ENCODE data around the gene TMEM40.
"Not testable (repeated sequence)": the region's sequence is repeated elsewhere in the genome, so short reads cannot be mapped to it uniquely, and the experiment has no call there.

TMEM40 gene

GRCh38 chr3:12798559-12799179, 39.6 kb upstream of the TMEM40 start:
- TF ChIP-seq, protein P1, sequence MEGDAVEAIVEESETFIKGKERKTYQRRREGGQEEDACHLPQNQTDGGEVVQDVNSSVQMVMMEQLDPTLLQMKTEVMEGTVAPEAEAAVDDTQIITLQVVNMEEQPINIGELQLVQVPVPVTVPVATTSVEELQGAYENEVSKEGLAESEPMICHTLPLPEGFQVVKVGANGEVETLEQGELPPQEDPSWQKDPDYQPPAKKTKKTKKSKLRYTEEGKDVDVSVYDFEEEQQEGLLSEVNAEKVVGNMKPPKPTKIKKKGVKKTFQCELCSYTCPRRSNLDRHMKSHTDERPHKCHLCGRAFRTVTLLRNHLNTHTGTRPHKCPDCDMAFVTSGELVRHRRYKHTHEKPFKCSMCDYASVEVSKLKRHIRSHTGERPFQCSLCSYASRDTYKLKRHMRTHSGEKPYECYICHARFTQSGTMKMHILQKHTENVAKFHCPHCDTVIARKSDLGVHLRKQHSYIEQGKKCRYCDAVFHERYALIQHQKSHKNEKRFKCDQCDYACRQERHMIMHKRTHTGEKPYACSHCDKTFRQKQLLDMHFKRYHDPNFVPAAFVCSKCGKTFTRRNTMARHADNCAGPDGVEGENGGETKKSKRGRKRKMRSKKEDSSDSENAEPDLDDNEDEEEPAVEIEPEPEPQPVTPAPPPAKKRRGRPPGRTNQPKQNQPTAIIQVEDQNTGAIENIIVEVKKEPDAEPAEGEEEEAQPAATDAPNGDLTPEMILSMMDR (IDR thresholded peaks at IDR 0.05; ENCODE audit: low read depth, low read length, missing control alignments) = no peak
- no peak for DNase-seq (ENCODE audit: low read depth)
- no peak overlapping the region for H3K4me3 ChIP-seq (ENCODE audit: low read depth, low read length)

DNA sequence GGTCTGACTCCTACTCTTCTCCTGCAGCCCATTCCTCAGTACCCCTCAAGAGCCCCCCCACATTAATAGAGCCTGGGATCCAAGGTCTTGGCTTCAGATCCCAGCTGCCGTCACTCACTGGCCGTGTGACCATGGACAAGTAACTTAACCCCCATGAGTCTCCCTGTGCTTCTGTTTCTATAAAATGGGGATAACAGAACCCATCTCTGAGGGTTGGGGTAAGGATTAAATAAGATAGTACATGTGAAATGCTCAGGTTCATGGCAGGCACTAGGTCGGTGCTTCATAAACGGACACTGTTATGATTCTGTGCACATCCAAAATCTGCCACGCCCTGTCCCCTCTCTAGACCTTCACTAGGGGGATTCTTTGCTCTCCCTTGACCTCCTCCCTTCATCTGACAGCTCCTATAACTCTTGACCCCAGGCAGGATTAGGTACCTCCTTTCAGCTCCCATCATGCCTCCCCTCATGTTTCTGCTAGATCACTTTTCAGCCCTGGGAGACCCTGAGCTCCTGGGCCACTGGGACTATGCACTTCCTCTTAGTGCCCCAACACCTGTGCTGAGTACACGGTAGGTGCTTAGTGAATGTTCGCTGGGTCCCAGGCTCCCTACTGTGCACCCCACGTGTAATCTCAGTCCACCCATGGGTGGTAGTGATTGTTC, 39.0 kb upstream of the TMEM40 start:
- no peak for DNase-seq (ENCODE audit: low read depth)
- TF ChIP-seq, protein P1 (IDR thresholded peaks at IDR 0.05; ENCODE audit: low read depth, low read length, missing control alignments) = no peak
- H3K4me3 ChIP-seq (ENCODE audit: low read depth, low read length) = no peak overlapping the region

DNA sequence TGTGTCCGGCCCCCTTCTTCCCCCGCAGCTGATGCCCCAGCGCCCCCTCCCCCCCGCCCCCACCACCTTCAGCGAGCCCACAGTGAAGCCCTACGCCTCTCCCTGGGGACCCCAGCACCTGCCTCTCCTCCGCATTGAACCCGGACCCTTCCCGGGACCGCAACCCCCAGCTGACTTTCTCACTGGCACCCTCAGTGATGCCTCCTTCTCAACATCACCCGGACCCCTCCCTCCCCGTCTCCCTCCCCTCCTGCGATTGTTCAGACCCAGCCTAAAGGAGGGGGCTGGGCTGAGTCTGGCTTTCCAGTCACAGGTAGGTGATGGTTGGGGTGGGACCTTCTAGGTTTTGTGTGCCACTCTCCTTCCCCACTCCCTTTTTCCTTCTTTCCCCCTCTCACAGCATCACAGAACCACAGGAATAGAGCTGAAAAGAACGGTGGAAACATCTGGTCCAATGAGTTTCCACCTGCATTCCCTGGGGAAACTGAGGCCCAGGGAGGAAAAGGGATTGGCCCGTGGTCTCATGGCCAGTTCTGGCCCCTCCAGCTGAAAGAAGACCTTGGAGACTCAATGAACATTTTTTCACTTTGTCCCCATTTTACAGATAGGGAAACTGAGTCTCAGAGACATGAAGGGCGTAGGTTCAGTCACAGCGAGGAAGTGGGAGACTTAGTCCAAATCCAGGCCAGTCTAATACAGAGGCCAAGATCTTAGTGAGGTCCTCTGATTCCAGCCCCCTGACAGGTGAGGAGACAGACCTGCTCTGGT, 38.2 kb upstream of the TMEM40 start:
- TF ChIP-seq, protein P1 (IDR thresholded peaks at IDR 0.05; ENCODE audit: low read depth, low read length, missing control alignments) = no peak
- H3K4me3 ChIP-seq (ENCODE audit: low read depth, low read length) = no peak overlapping the region
- DNase-seq (ENCODE audit: low read depth) = no peak

- peak within 1 kb of the TSS; percentile 33 for H3K4me3 ChIP-seq (ENCODE audit: low read depth, low read length)
- no peak for DNase-seq (ENCODE audit: low read depth)
- TF ChIP-seq, protein P1 (IDR thresholded peaks at IDR 0.05; ENCODE audit: low read depth, low read length, missing control alignments) = no peak
These were observed 37.4 kb upstream of the TMEM40 start, which contains the start of gene CAND2 for GRCh38 chr3:12796171-12797123. CAND2 (plus strand) TSS chr3:12796680; CDS start chr3:12796721, 41 bp downstream.

- DNase-seq (ENCODE audit: low read depth) = no peak
- no peak overlapping the region for H3K4me3 ChIP-seq (ENCODE audit: low read depth, low read length)
- TF ChIP-seq, protein P1 (IDR thresholded peaks at IDR 0.05; ENCODE audit: low read depth, low read length, missing control alignments) = no peak
These were observed 34.6 kb upstream of the TMEM40 start for GRCh38 chr3:12793701-12794100.

- no peak for DNase-seq (ENCODE audit: low read depth)
- TF ChIP-seq, protein P1 (IDR thresholded peaks at IDR 0.05; ENCODE audit: low read depth, low read length, missing control alignments) = no peak
- H3K4me3 ChIP-seq (ENCODE audit: low read depth, low read length) = no peak overlapping the region
These were observed 32.4 kb upstream of the TMEM40 start for GRCh38 chr3:12791430-12791829.

- not testable (repeated sequence) for DNase-seq (ENCODE audit: low read depth); H3K4me3 ChIP-seq (ENCODE audit: low read depth, low read length)
These were observed 29.1 kb upstream of the TMEM40 start for GRCh38 chr3:12787967-12788690.

Data from GM12864 (cell line).